ENCODE results near the gene GALNT10. TPM values are rescaled to one million over a fixed set of nuclear protein-coding genes. Genes with fewer than 3 reads are reported as not detected.

GALNT10 gene
- total and polyA plus RNA-seq, 9 of the 15 experiments (the other 6 are each of a cell fraction or from before 2014, with no cell fraction given): 4.6 to 37.1 (median 13.3) TPM

GRCh38 chr5:154157483-154158378 is 32.8 kb upstream of the GALNT10 start (continued):
- TF ChIP-seq SMAD3 (CRISPR knock-in tag; conservative IDR thresholded peaks at IDR 0.05) (no peak), ZNF232 (CRISPR knock-in tag; IDR thresholded peaks at IDR 0.05) (no peak), MEIS2 (IDR thresholded peaks at IDR 0.05; ENCODE audit: partially characterized antibody) (no peak), FOXK2 (conservative IDR thresholded peaks at IDR 0.05 in 1 of 2, IDR thresholded peaks at IDR 0.05 in 1 of 2; ENCODE audit: low read depth in 2 of 2) (no peak), TSHZ1 (CRISPR knock-in tag; IDR thresholded peaks at IDR 0.05) (no peak), CTCFL (IDR thresholded peaks at IDR 0.05; ENCODE audit: borderline replicate concordance, insufficient read depth, low read depth, low read length, poor library complexity, severe bottlenecking) (peak; percentile 7), POLR2A (conservative IDR thresholded peaks at IDR 0.05) (no peak), FOXJ2 (tag; IDR thresholded peaks at IDR 0.05) (no peak), ZFX (CRISPR knock-in tag; IDR thresholded peaks at IDR 0.05) (no peak)
- TF ChIP-seq, protein P1, sequence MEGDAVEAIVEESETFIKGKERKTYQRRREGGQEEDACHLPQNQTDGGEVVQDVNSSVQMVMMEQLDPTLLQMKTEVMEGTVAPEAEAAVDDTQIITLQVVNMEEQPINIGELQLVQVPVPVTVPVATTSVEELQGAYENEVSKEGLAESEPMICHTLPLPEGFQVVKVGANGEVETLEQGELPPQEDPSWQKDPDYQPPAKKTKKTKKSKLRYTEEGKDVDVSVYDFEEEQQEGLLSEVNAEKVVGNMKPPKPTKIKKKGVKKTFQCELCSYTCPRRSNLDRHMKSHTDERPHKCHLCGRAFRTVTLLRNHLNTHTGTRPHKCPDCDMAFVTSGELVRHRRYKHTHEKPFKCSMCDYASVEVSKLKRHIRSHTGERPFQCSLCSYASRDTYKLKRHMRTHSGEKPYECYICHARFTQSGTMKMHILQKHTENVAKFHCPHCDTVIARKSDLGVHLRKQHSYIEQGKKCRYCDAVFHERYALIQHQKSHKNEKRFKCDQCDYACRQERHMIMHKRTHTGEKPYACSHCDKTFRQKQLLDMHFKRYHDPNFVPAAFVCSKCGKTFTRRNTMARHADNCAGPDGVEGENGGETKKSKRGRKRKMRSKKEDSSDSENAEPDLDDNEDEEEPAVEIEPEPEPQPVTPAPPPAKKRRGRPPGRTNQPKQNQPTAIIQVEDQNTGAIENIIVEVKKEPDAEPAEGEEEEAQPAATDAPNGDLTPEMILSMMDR (IDR thresholded peaks at IDR 0.05 in 2 of 3, conservative IDR thresholded peaks at IDR 0.05 in 1 of 3; ENCODE audit: insufficient read depth in 2 of 3, low read depth in 1 of 3, low read length in 3 of 3): peak; percentile 57 to 82 (median 61)
- TF ChIP-seq, protein P2, sequence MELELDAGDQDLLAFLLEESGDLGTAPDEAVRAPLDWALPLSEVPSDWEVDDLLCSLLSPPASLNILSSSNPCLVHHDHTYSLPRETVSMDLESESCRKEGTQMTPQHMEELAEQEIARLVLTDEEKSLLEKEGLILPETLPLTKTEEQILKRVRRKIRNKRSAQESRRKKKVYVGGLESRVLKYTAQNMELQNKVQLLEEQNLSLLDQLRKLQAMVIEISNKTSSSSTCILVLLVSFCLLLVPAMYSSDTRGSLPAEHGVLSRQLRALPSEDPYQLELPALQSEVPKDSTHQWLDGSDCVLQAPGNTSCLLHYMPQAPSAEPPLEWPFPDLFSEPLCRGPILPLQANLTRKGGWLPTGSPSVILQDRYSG (tag; conservative IDR thresholded peaks at IDR 0.05; ENCODE audit: low read depth): no peak
- TF ChIP-seq, protein P3, sequence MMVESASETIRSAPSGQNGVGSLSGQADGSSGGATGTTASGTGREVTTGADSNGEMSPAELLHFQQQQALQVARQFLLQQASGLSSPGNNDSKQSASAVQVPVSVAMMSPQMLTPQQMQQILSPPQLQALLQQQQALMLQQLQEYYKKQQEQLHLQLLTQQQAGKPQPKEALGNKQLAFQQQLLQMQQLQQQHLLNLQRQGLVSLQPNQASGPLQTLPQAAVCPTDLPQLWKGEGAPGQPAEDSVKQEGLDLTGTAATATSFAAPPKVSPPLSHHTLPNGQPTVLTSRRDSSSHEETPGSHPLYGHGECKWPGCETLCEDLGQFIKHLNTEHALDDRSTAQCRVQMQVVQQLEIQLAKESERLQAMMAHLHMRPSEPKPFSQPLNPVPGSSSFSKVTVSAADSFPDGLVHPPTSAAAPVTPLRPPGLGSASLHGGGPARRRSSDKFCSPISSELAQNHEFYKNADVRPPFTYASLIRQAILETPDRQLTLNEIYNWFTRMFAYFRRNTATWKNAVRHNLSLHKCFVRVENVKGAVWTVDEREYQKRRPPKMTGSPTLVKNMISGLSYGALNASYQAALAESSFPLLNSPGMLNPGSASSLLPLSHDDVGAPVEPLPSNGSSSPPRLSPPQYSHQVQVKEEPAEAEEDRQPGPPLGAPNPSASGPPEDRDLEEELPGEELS (CRISPR knock-in tag; IDR thresholded peaks at IDR 0.05; ENCODE audit: borderline replicate concordance): no peak

Measured in K562 (cell line).